Thoracic aorta (tissue), 2 donors: ENCODE results near the gene WDPCP. TPM values are rescaled to one million over a fixed set of nuclear protein-coding genes. Genes with fewer than 3 reads are reported as not detected.

Source experiments
- ATAC-seq: fragments of 150-250 bp; one replicate; pipeline ENCODE4 v1.8.0; 2017; ENCODE audit warnings: low read depth; ENCODE audit not compliant: insufficient number of reproducible peaks, low FRiP score
- DNase-seq: peaks from one replicate; pipeline ENCODE4 v3.0.0-alpha.2; 2020; ENCODE audit warnings: low spot score
- H3K27ac ChIP-seq, 2 donors: fragments of 200-600 bp; sonication (generic); 1 replicate in 1 of 2; 2 replicates in 1 of 2; pipeline ENCODE4 v1.5.1; 2016; ENCODE audit warnings: mild to moderate bottlenecking in 2 of 2, moderate library complexity in 2 of 2
- H3K27me3 ChIP-seq: fragments of 200-600 bp; sonication (generic); replicated peaks from 2 replicates; pipeline ENCODE4 v1.6.0; 2016; ENCODE audit warnings: mild to moderate bottlenecking; ENCODE audit not compliant: insufficient read depth
- H3K36me3 ChIP-seq: fragments of 200-600 bp; sonication (generic); one replicate; pipeline ENCODE4 v1.5.1; 2016
- H3K4me1 ChIP-seq, 2 donors: fragments of 200-600 bp; sonication (generic); 1 replicate in 1 of 2; 2 replicates in 1 of 2; pipeline versions ENCODE4 v1.5.1 to v1.6.0; 2016; ENCODE audit warnings: low read depth in 2 of 2, mild to moderate bottlenecking in 1 of 2; ENCODE audit not compliant: control insufficient read depth in 1 of 2
- H3K4me3 ChIP-seq: fragments of 200-600 bp; sonication (generic); 2 replicates; pipeline ENCODE4 v1.5.1; 2016; ENCODE audit warnings: mild to moderate bottlenecking
- H3K9me3 ChIP-seq: fragments of 200-600 bp; sonication (generic); 2 replicates; pipeline ENCODE4 v1.5.1; 2016
- CTCF ChIP-seq: fragments of 200-600 bp; sonication (generic); IDR thresholded peaks from one replicate; pipeline ENCODE4 v1.5.1; 2019; ENCODE audit warnings: antibody characterized with exemption
- total RNA-seq, 2 donors: library from RNA; depleted of rRNA; stranded (reverse); fragments of >200 nt; gene quantifications; one replicate each; pipeline versions ENCODE4 v1.1.0 to v1.2.3, GENCODE V29; 2016

Gene WDPCP
- total RNA-seq, 2 donors from 2014 or later, result 13.7 to 16.2 TPM

DNA sequence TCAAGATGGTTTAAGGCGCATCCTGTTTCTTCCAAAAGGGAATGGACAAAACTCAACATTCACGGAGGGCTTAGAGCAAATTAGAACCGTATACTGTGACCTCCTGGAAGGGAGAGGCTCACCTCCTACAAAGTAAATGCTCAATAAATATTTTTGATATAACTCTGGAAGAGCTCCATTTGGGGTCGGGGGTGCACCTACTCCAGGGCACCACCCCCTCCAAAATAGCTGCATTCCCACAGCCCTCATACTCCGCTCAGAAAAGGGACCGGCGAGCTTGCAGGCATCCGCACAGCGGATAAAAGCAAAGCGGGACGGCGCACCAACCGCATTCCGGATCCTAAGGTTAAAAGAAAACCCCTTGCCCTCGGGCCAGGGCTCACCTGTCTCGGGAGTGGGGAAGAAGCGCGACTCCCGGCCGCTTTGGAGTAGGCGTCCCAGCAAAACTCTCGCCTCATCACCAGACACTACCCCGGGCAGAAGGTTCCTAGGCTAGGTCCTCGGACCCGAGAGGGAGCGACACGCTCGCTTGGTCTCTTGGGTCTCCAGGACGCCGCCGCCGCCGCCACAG lies 378 bp downstream of the WDPCP start:
- Histone ChIP-seq H3K4me3 (peak overlapping the region; percentile 90), H3K9me3 (no peaks in the 10 kb centered on the region), H3K27ac (peak overlapping the region; percentile 85 to 92), H3K4me1 (peaks cover 23 to 35% of the 10 kb centered on the region in 2 donors), H3K27me3 (no peaks in the 10 kb centered on the region), H3K36me3 (no peaks in the 10 kb centered on the region)
- no peak for ATAC-seq
- DNase-seq, result no peak
- no peak for TF ChIP-seq CTCF

DNA sequence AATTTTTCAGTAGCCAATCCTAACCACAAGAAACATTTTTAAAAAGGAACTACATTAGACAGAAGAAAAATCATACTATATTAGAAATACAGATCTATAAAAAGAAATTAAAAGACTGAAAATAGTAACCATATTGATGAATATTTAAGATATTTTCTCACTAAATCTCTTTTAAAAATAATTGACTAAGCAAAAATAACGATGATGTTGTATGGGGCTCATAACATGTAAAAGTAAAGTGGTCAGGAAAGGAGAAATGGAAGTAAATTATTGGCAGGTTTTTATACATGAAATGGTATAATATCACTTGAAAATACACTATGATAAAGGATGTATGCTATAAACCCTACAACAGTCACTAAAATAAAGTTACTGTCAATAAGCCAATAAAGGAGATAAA lies 5.4 kb downstream of the WDPCP start:
- DNase-seq (no peak), ATAC-seq (no peak)
- Histone ChIP-seq H3K27me3 (no peaks in the 10 kb centered on the region), H3K4me3 (no peak overlapping the region), H3K4me1 (peaks cover 9 to 35% of the 10 kb centered on the region in 2 donors), H3K27ac (no peak overlapping the region), H3K9me3 (no peaks in the 10 kb centered on the region), H3K36me3 (no peaks in the 10 kb centered on the region)
- TF ChIP-seq CTCF, result no peak

DNA sequence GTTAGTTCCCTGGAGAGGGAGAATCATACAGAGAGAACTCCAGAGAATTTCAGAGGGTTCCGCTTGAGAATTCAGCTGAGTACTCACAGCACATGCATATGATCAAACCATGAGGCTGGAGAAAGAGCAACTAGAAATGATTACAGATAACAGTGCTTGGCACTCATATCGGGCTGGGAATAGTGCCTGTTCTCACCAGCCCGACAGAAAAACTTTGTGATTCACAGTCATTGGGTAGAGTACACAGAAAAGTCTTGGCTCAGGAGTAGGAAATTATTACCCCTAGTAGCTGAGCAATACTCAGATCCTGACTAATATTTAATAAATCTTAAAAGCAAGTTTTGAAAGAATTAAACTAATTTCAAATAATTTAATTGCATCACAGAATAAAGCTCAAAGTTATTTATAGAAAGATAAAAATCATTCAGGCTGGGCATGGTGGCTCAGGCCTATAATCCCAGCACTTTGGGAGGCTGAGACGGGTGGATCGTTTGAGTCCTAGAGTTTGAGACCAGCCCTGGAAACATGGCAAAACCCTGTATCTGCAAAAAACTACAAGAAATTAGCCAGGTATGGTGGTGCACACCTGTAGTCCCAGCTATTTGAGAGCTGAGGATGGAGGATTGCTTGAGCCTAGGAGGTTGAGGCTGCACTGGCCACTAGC lies 6.8 kb downstream of the WDPCP start:
- Histone ChIP-seq H3K27me3 (no peaks in the 10 kb centered on the region), H3K4me1 (peaks cover 3 to 24% of the 10 kb centered on the region in 2 donors), H3K9me3 (no peaks in the 10 kb centered on the region), H3K4me3 (peak overlapping the region; percentile 53), H3K36me3 (no peaks in the 10 kb centered on the region), H3K27ac (peak overlapping the region; percentile 75 to 83)
- DNase-seq (peak; percentile 13), ATAC-seq (peak; percentile 80)
- TF ChIP-seq CTCF, result no peak

GRCh38 chr2:63580651-63581297 lies 7.5 kb downstream of the WDPCP start:
- no peaks in the 10 kb centered on the region for H3K36me3 ChIP-seq
- TF ChIP-seq CTCF, result no peak
- H3K4me1 ChIP-seq, result peaks cover 3 to 24% of the 10 kb centered on the region in 2 donors
- H3K27ac ChIP-seq, result peak overlapping the region; percentile 72 to 83
- DNase-seq (no peak), ATAC-seq (no peak)
- H3K27me3 ChIP-seq, result no peaks in the 10 kb centered on the region
- H3K4me3 ChIP-seq, result peak overlapping the region; percentile 53
- H3K9me3 ChIP-seq, result no peaks in the 10 kb centered on the region

GRCh38 chr2:63578767-63579166 lies 9.5 kb downstream of the WDPCP start:
- Histone ChIP-seq H3K27ac (no peak overlapping the region), H3K4me3 (no peak overlapping the region), H3K4me1 (peaks cover 3 to 24% of the 10 kb centered on the region in 2 donors), H3K9me3 (no peaks in the 10 kb centered on the region), H3K27me3 (no peaks in the 10 kb centered on the region), H3K36me3 (no peaks in the 10 kb centered on the region)
- no peak for TF ChIP-seq CTCF
- no peak for ATAC-seq
- DNase-seq, result no peak
